SH-SY5Y (cell line): ENCODE measurements around the gene TNF.

ENCODE experiments used
- GATA2 ChIP-seq: IDR thresholded peaks from 2 replicates; pipeline ENCODE4 v1.6.1; 2011; ENCODE audit warnings: mild to moderate bottlenecking, low read depth, low read length
- GATA3 ChIP-seq: IDR thresholded peaks from 2 replicates; pipeline ENCODE4 v1.6.1; 2011; ENCODE audit warnings: low read depth, mild to moderate bottlenecking, low read length, moderate library complexity

- TF ChIP-seq GATA3 (no peak), GATA2 (no peak)
These were observed 39.6 kb upstream of the TNF start for GRCh38 chr6:31535538-31536324.
